Left lung (tissue), 10 donors: Measurements from ENCODE around the gene GPR21. TPM values are rescaled to one million over a fixed set of nuclear protein-coding genes. Genes with fewer than 3 reads are reported as not detected.

Experiments used
- ATAC-seq: fragments of 200-7000 bp; cut with Tn5 transposase; one replicate; pipeline ENCODE4 v1.9.1; 2020; ENCODE audit warnings: moderate library complexity
- DNase-seq, 4 donors: peaks; one replicate each; pipeline ENCODE4 v3.0.0-alpha.2; 2013 to 2020
- H3K27ac ChIP-seq, 2 donors: fragments of 200-600 bp; sonication (generic) in 1 of 2; one replicate each; pipeline versions ENCODE4 v1.5.0 to v1.8.0; 2020 to 2021
- H3K27me3 ChIP-seq, 2 donors: fragments of 200-600 bp; sonication (generic) in 1 of 2; one replicate each; pipeline versions ENCODE4 v1.5.0 to v1.8.0; 2020 to 2021
- H3K36me3 ChIP-seq, 2 donors: fragments of 200-600 bp; sonication (generic) in 1 of 2; one replicate each; pipeline versions ENCODE4 v1.5.0 to v1.8.0; 2020 to 2021
- H3K4me1 ChIP-seq, 2 donors: fragments of 200-600 bp; one replicate each; pipeline ENCODE4 v1.8.0; 2021
- H3K4me3 ChIP-seq, 2 donors: fragments of 200-600 bp; sonication (generic) in 1 of 2; one replicate each; pipeline versions ENCODE4 v1.5.0 to v1.8.0; 2020 to 2021; ENCODE audit warnings: mild to moderate bottlenecking in 1 of 2
- H3K9me3 ChIP-seq, 2 donors: fragments of 200-600 bp; sonication (generic) in 1 of 2; one replicate each; pipeline versions ENCODE4 v1.5.0 to v1.8.0; 2020 to 2021
- intact Hi-C, 2 donors: fragments of 100-400 bp; cut with DNase I; formaldehyde crosslinking; loops; one replicate each; pipeline versions ENCODE4 v1.11.2 to v1.14.2; 2022
- polyA plus RNA-seq, 6 donors: library from polyadenylated mRNA; unstranded; fragments of 120-200 nt; gene quantifications; one replicate each; pipeline ENCODE4 v1.2.1, GENCODE V29; 2013; ENCODE audit not compliant: insufficient read length in 6 of 6
- total RNA-seq, 2 donors: library from RNA; stranded (reverse); fragmentation: NEBNext Ultra II Directional; extraction: Animal tissue kit (Norgen Biotek cat#: 25700); gene quantifications; one replicate each; pipeline ENCODE4 v1.2.1, GENCODE V29; 2021
- TF ChIP-seq, protein P1 (sequence below), 2 donors: fragments of 200-600 bp; sonication (generic) in 1 of 2; IDR thresholded peaks; one replicate each; pipeline versions ENCODE4 v1.5.0 to v1.8.0; 2021; ENCODE audit warnings: antibody characterized with exemption in 2 of 2
- donor health status: DM: no; HTN: yes; CAD: no.
- donor health status: DM: no; HTN: no; CAD: no.

GPR21 gene
- total and polyA plus RNA-seq, 8 donors: 0.22 to 0.63 (median 0.41) TPM; not detected in 3

GRCh38 chr9:123028973-123029372 is 4.5 kb upstream of the GPR21 start:
- peaks cover 0 to 14% of the 10 kb centered on the region in 2 donors for H3K36me3 ChIP-seq
- H3K4me1 ChIP-seq: peaks cover 0 to 16% of the 10 kb centered on the region in 2 donors
- no peaks in the 10 kb centered on the region for H3K9me3 ChIP-seq
- ATAC-seq: no peak
- TF ChIP-seq, protein P1, sequence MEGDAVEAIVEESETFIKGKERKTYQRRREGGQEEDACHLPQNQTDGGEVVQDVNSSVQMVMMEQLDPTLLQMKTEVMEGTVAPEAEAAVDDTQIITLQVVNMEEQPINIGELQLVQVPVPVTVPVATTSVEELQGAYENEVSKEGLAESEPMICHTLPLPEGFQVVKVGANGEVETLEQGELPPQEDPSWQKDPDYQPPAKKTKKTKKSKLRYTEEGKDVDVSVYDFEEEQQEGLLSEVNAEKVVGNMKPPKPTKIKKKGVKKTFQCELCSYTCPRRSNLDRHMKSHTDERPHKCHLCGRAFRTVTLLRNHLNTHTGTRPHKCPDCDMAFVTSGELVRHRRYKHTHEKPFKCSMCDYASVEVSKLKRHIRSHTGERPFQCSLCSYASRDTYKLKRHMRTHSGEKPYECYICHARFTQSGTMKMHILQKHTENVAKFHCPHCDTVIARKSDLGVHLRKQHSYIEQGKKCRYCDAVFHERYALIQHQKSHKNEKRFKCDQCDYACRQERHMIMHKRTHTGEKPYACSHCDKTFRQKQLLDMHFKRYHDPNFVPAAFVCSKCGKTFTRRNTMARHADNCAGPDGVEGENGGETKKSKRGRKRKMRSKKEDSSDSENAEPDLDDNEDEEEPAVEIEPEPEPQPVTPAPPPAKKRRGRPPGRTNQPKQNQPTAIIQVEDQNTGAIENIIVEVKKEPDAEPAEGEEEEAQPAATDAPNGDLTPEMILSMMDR (IDR thresholded peaks at IDR 0.05): no peak
- no peak for DNase-seq
- no peak overlapping the region for H3K4me3 ChIP-seq
- no peak overlapping the region for H3K27ac ChIP-seq
- intact Hi-C loops: no loop called here
- no peaks in the 10 kb centered on the region for H3K27me3 ChIP-seq

GRCh38 chr9:123031963-123032362 is 1.5 kb upstream of the GPR21 start:
- no peaks in the 10 kb centered on the region for H3K9me3 ChIP-seq
- peaks cover 0 to 14% of the 10 kb centered on the region in 2 donors for H3K4me1 ChIP-seq
- H3K27me3 ChIP-seq: no peaks in the 10 kb centered on the region
- H3K27ac ChIP-seq: no peak overlapping the region
- TF ChIP-seq, protein P1 (IDR thresholded peaks at IDR 0.05): no peak
- peaks cover 0 to 20% of the 10 kb centered on the region in 2 donors for H3K36me3 ChIP-seq
- intact Hi-C loops: no loop called here
- H3K4me3 ChIP-seq: no peak overlapping the region
- DNase-seq (no peak), ATAC-seq (peak; percentile 73)

- intact Hi-C loops: no loop called here
- ATAC-seq: no peak
- peaks cover 0 to 17% of the 10 kb centered on the region in 2 donors for H3K36me3 ChIP-seq
- H3K4me3 ChIP-seq: no peak overlapping the region
- DNase-seq: no peak
- no peak overlapping the region for H3K27ac ChIP-seq
- H3K9me3 ChIP-seq: no peaks in the 10 kb centered on the region
- H3K27me3 ChIP-seq: no peaks in the 10 kb centered on the region
- TF ChIP-seq, protein P1 (IDR thresholded peaks at IDR 0.05): no peak
- H3K4me1 ChIP-seq: peaks cover 0 to 7% of the 10 kb centered on the region in 2 donors
These were observed 566 bp downstream of the GPR21 start for GRCh38 chr9:123033864-123034601.

DNA sequence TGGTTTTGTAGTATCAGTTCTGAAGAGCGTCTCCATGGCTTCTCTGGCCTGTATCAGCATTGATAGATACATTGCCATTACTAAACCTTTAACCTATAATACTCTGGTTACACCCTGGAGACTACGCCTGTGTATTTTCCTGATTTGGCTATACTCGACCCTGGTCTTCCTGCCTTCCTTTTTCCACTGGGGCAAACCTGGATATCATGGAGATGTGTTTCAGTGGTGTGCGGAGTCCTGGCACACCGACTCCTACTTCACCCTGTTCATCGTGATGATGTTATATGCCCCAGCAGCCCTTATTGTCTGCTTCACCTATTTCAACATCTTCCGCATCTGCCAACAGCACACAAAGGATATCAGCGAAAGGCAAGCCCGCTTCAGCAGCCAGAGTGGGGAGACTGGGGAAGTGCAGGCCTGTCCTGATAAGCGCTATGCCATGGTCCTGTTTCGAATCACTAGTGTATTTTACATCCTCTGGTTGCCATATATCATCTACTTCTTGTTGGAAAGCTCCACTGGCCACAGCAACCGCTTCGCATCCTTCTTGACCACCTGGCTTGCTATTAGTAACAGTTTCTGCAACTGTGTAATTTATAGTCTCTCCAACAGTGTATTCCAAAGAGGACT is 1.5 kb downstream of the GPR21 start:
- no peaks in the 10 kb centered on the region for H3K9me3 ChIP-seq
- intact Hi-C loops: no loop called here
- H3K27ac ChIP-seq: no peak overlapping the region
- ATAC-seq (no peak), DNase-seq (no peak)
- H3K27me3 ChIP-seq: no peaks in the 10 kb centered on the region
- peaks cover 0 to 7% of the 10 kb centered on the region in 2 donors for H3K4me1 ChIP-seq
- peaks cover 0 to 12% of the 10 kb centered on the region in 2 donors for H3K36me3 ChIP-seq
- TF ChIP-seq, protein P1 (IDR thresholded peaks at IDR 0.05): no peak
- H3K4me3 ChIP-seq: no peak overlapping the region

DNA sequence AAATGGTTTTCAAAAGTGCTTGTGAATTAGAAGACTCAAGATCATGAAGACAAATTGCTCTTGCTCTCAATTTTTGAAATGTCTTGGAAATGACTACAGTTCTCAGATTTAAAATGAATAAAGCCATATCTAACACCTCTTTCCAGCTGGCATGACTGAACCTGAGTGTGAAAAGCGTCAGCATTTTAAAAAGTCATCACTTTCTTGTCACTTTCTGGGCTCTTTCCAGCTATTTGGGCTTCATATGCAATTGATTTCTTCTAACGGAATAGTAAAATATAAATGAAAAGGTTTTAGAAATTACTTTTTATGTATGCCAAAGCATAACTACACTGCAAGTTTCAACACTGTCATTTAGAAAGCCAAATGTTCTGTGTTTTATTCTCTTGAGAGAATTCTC is 2.3 kb downstream of the GPR21 start:
- Histone ChIP-seq H3K9me3 (no peaks in the 10 kb centered on the region), H3K4me3 (no peak overlapping the region), H3K4me1 (peaks cover 0 to 7% of the 10 kb centered on the region in 2 donors), H3K36me3 (peaks cover 0 to 12% of the 10 kb centered on the region in 2 donors), H3K27ac (no peak overlapping the region), H3K27me3 (no peaks in the 10 kb centered on the region)
- ATAC-seq (no peak), DNase-seq (no peak)
- intact Hi-C loops: no loop called here
- TF ChIP-seq, protein P1 (IDR thresholded peaks at IDR 0.05): no peak
